Measurements from ENCODE around the gene OPN1SW. TPM values are rescaled to one million over a fixed set of nuclear protein-coding genes. Genes with fewer than 3 reads are reported as not detected.

The OPN1SW gene
- total RNA-seq, 2 donors from 2014 or later: not detected

DNA sequence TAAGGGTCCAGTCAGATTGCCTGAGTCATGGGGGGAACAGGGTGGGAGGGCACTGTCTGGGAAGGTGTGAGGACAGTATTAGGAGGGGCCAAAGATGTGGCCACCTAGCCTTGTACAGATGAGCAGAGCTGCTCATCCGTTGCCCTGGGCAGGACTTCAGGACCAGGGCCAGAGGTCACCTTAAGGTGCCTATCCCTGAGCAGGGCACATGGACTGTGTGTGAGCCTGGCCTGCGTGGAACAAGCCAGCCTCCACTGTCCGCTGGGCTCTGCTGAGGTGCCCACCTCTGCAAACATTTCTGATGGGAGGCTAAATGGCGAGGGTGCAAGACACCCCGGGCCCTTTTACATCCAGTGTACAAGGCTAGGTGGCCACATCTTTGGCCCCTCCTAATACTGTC, 3.4 kb upstream of the OPN1SW start:
- no peaks in the 10 kb centered on the region for H3K4me1 ChIP-seq
- H3K4me3 ChIP-seq: no peak overlapping the region
- no peak overlapping the region for H3K9ac ChIP-seq (ENCODE audit: low read depth in 2 of 2, low read length in 2 of 2)
- no peak for DNase-seq
- TF ChIP-seq, protein P1, sequence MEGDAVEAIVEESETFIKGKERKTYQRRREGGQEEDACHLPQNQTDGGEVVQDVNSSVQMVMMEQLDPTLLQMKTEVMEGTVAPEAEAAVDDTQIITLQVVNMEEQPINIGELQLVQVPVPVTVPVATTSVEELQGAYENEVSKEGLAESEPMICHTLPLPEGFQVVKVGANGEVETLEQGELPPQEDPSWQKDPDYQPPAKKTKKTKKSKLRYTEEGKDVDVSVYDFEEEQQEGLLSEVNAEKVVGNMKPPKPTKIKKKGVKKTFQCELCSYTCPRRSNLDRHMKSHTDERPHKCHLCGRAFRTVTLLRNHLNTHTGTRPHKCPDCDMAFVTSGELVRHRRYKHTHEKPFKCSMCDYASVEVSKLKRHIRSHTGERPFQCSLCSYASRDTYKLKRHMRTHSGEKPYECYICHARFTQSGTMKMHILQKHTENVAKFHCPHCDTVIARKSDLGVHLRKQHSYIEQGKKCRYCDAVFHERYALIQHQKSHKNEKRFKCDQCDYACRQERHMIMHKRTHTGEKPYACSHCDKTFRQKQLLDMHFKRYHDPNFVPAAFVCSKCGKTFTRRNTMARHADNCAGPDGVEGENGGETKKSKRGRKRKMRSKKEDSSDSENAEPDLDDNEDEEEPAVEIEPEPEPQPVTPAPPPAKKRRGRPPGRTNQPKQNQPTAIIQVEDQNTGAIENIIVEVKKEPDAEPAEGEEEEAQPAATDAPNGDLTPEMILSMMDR (IDR thresholded peaks at IDR 0.05): no peak
- no peaks in the 10 kb centered on the region for H3K9me3 ChIP-seq
- no peak overlapping the region for H3K27ac ChIP-seq
- H3K27me3 ChIP-seq: no peaks in the 10 kb centered on the region
- intact Hi-C loops (cut with DNase I): no loop called here
- H3K36me3 ChIP-seq: no peaks in the 10 kb centered on the region

DNA sequence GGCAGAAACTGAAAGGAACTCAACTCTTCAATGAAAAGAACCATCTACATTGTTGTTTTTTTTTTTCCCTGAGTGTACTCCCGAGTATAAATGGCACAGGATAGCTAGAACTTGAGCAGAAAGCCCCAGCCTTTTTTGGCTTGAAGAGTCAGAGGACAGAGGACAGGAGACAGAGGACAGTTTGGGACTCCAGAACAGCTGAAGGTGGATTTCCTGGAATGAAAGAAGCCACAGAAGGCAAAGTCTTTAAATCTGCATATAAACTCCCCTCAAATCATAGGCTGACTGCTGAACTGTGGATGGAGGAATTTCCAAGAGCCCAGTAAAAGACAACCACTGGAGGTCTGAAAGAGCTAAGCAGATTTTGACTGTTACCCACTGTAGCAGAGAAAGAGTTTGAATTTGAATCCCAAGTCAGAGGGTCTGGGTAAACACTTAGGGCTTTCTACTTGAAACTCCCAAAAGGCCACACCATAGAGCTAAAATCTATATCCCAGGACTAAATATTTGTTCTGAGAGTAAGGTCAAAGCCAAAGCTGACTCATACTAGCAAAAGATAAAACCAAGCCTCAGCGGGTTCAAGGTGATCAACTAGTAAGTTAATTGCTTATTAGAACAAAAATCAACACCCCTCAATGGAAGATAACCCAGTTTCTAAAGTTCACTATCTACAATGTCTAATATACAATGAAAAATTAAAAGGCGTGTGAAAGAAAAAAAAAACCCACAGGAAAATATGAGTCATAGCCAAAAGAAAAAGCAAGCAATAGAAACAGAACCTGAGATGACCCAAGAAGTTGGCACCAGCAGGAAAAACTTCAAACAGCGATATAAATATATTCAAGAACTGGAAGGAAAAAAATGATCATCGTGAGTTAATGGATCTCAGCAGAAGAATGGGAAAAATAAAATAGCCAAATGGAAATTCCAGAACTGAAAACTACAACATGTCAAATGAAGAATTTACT, 1.8 kb upstream of the OPN1SW start:
- Histone ChIP-seq H3K36me3 (no peaks in the 10 kb centered on the region), H3K27me3 (no peaks in the 10 kb centered on the region), H3K4me1 (no peaks in the 10 kb centered on the region), H3K4me3 (no peak overlapping the region), H3K27ac (no peak overlapping the region), H3K9ac (ENCODE audit: low read depth in 2 of 2, low read length in 2 of 2) (no peak overlapping the region), H3K9me3 (no peaks in the 10 kb centered on the region)
- DNase-seq: no peak
- intact Hi-C loops (cut with DNase I): no loop called here
- TF ChIP-seq, protein P1 (IDR thresholded peaks at IDR 0.05): no peak

DNA sequence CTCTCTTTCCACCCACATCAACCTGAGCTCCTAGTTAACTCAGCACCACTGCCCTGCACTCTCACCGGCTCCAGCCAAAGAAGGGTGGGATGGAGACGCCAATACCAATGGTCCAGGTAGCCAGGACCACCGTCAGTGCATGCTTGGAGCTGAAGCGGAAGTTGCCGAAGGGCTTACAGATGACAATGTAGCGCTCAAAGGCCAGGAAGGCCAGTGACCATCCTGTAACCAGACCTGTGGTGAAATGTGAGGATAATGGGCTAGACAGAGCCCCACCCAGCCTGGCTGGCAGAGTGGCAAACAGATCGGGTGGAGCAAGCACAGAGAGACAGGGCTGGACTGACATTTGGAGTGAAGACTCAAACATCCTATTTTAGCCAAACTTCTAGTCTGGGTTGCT, 673 bp downstream of the OPN1SW start:
- no peaks in the 10 kb centered on the region for H3K4me1 ChIP-seq
- H3K9me3 ChIP-seq: no peaks in the 10 kb centered on the region
- H3K36me3 ChIP-seq: no peaks in the 10 kb centered on the region
- no peak for DNase-seq
- no peaks in the 10 kb centered on the region for H3K27me3 ChIP-seq
- H3K27ac ChIP-seq: no peak overlapping the region
- intact Hi-C loops (cut with DNase I): no loop called here
- TF ChIP-seq, protein P1 (IDR thresholded peaks at IDR 0.05): no peak
- H3K9ac ChIP-seq (ENCODE audit: low read depth in 2 of 2, low read length in 2 of 2): no peak overlapping the region
- no peak overlapping the region for H3K4me3 ChIP-seq

DNA sequence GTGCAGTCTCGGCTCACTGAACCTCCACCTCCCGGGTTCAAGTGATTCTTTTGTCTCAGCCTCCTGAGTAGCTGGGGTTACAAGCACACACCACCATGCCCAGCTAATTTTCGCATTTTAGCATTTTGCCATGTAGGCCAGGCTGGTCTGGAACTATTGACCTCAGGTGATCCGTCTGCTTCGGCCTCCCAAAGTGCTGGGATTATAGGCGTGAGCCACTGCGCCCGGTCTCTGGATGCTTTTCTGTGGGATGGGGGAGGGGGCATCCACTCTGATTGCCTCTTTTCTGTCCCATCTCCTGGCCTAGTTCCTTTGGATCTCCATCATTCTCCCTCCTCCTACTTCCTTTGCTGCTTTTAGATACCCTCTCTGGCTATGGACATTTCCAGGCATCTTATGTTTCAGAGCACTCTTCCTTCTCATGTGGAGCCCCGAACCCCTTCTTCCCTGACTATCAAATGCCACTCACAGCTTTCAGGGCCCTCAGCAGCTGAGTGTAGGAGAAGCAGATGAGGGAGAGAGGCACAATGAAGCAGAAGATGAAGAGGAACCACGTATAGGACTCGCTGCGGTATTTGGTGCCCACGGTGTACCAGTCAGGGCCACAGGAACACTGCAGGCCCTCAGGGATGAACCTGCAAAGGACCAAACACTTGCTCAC, 1.4 kb downstream of the OPN1SW start:
- no peaks in the 10 kb centered on the region for H3K27me3 ChIP-seq
- TF ChIP-seq, protein P1 (IDR thresholded peaks at IDR 0.05): no peak
- DNase-seq: no peak
- H3K4me3 ChIP-seq: no peak overlapping the region
- intact Hi-C loops (cut with DNase I): no loop called here
- no peaks in the 10 kb centered on the region for H3K9me3 ChIP-seq
- H3K27ac ChIP-seq: no peak overlapping the region
- no peak overlapping the region for H3K9ac ChIP-seq (ENCODE audit: low read depth in 2 of 2, low read length in 2 of 2)
- H3K36me3 ChIP-seq: no peaks in the 10 kb centered on the region
- H3K4me1 ChIP-seq: no peaks in the 10 kb centered on the region

DNA sequence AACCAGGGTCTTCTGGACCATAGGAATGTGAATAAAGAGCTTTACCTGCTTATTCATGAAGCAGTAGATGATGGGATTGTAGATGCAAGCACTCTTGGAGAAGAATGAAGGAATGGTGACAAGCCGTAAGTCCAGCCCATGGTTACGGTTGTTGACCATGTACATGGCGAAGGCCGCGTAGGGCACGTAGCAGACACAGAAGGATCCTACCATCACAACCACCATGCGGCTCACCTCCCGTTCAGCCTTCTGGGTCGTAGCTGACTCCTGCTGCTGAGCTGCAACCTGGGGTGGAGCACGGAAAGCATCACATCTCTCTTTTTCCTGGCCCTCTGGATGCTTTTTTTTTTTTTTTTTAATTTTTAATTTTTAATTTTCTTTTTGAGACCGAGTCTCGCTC, 2.0 kb downstream of the OPN1SW start:
- TF ChIP-seq, protein P1 (IDR thresholded peaks at IDR 0.05): no peak
- no peak overlapping the region for H3K9ac ChIP-seq (ENCODE audit: low read depth in 2 of 2, low read length in 2 of 2)
- H3K4me3 ChIP-seq: no peak overlapping the region
- intact Hi-C loops (cut with DNase I): no loop called here
- H3K27me3 ChIP-seq: no peaks in the 10 kb centered on the region
- H3K9me3 ChIP-seq: no peaks in the 10 kb centered on the region
- no peaks in the 10 kb centered on the region for H3K4me1 ChIP-seq
- DNase-seq: no peak
- no peaks in the 10 kb centered on the region for H3K36me3 ChIP-seq
- no peak overlapping the region for H3K27ac ChIP-seq

All from colonic mucosa (tissue), 4 donors.